GM18499 (cell line): Measurements from ENCODE around the gene SETMAR.
"Not testable (repeated sequence)": the region's sequence is repeated elsewhere in the genome, so short reads cannot be mapped to it uniquely, and the experiment has no call there.

ENCODE experiments used
- ATAC-seq: cut with Tn5 transposase; IDR thresholded peaks from one replicate; pipeline ENCODE4 v1.9.1; 2021; ENCODE audit warnings: moderate number of reproducible peaks; ENCODE audit not compliant: insufficient read depth, unreplicated experiment

Gene SETMAR

GRCh38 chr3:4311496-4311895 lies 8.3 kb downstream of the SETMAR start:
- ATAC-seq = no peak

- no peak for ATAC-seq
Measured at GRCh38 chr3:4313606-4314293, 10.6 kb downstream of the SETMAR start.

GRCh38 chr3:4314688-4315087 lies 11.5 kb downstream of the SETMAR start:
- no peak for ATAC-seq

- no peak for ATAC-seq
Measured at GRCh38 chr3:4320096-4320911, 17.1 kb downstream of the SETMAR start.

GRCh38 chr3:4321732-4322131 lies 18.6 kb downstream of the SETMAR start:
- ATAC-seq = no peak

- ATAC-seq = no peak
Measured at GRCh38 chr3:4322635-4323034, 19.5 kb downstream of the SETMAR start.

GRCh38 chr3:4323246-4324027 lies 20.3 kb downstream of the SETMAR start:
- ATAC-seq = no peak

GRCh38 chr3:4326868-4327267 lies 23.7 kb downstream of the SETMAR start:
- no peak for ATAC-seq

GRCh38 chr3:4329806-4330205 lies 26.6 kb downstream of the SETMAR start:
- not testable (repeated sequence) for ATAC-seq

- no peak for ATAC-seq
Measured at GRCh38 chr3:4332111-4332510, 28.9 kb downstream of the SETMAR start.

GRCh38 chr3:4332574-4332973 lies 29.4 kb downstream of the SETMAR start:
- no peak for ATAC-seq

GRCh38 chr3:4332991-4333390 lies 29.8 kb downstream of the SETMAR start:
- ATAC-seq = no peak

GRCh38 chr3:4334548-4334947 lies 31.4 kb downstream of the SETMAR start:
- ATAC-seq = no peak

GRCh38 chr3:4335840-4336562 lies 32.8 kb downstream of the SETMAR start:
- ATAC-seq = no peak

- no peak for ATAC-seq
Measured at GRCh38 chr3:4336850-4337546, 33.8 kb downstream of the SETMAR start.

- ATAC-seq = no peak
Measured at GRCh38 chr3:4338751-4339150, 35.6 kb downstream of the SETMAR start.

- ATAC-seq = no peak
Measured at GRCh38 chr3:4340077-4340410, 36.9 kb downstream of the SETMAR start.

GRCh38 chr3:4340411-4341335 lies 37.5 kb downstream of the SETMAR start:
- ATAC-seq = no peak

- no peak for ATAC-seq
Measured at GRCh38 chr3:4341336-4341675, 38.1 kb downstream of the SETMAR start.
